ENCODE measurements around the gene ITIH1.
A peak's percentile ranks its signal among the peaks of the same experiment; 100 is the strongest.
"Not testable (repeated sequence)": the region's sequence is repeated elsewhere in the genome, so short reads cannot be mapped to it uniquely, and the experiment has no call there.

The ITIH1 gene

GRCh38 chr3:52777127-52777958 is at the start of gene ITIH1:
ITIH1 (plus strand) TSS chr3:52777599; CDS start chr3:52777616, 17 bp downstream.
- no peak for DNase-seq (ENCODE audit: low spot score)

GRCh38 chr3:52728753-52729152 is 48.6 kb upstream of the ITIH1 start:
- not testable (repeated sequence) for DNase-seq (ENCODE audit: low spot score)

DNA sequence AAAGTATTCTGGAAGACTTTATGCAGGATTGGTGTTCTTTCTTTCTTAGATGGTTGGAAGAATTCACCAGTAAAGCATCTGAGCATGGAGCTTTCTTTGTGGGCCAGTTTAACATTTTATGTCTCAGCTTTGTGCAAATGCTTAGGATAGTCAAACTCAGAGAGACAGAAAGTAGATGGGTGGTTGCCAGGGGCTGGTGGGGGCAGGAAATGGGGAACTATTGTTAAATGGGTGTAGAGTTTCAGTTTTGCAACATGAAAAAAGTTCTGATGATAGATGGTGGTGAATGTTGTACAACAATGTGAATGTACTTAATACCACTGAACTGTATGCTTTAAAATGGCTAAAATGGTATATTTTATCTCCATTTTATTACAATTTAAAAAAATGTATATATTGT is 46.7 kb upstream of the ITIH1 start:
- no peak for DNase-seq (ENCODE audit: low spot score)

GRCh38 chr3:52731590-52731989 is 45.8 kb upstream of the ITIH1 start:
- no peak for DNase-seq (ENCODE audit: low spot score)

DNA sequence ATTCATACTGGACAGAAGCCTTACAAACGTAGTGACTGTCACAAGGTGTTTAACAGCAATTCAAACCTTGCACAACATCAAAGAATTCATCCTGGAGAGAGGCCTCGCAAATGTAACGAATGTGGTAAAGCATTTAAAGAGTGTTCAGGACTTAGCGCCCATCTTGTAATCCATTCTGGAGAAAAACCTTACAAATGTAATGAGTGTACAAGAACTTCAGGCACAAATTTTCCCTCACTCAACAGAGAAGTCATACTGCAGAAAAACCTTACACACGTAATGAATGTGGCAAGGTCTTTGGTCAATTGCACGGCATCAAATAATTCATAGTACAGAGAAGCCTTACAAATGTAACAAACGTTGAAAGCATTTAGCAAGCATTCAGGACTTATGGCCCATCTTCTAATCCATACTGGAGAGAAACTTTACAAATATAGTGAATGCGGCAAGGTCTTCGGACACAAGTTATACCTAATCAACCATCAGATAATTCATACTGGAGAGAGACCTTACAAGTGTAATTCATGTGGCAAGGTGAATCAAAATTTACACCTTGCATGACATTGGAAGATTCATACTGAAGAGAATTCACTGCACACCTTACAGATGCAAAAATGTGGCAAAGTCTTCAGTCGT is 44.0 kb upstream of the ITIH1 start:
- no peak for DNase-seq (ENCODE audit: low spot score)

- no peak for DNase-seq (ENCODE audit: low spot score)
Observed at GRCh38 chr3:52739730-52740129, 37.7 kb upstream of the ITIH1 start.

- peak; percentile 47 for DNase-seq (ENCODE audit: low spot score)
Observed at GRCh38 chr3:52742418-52743041, 34.9 kb upstream of the ITIH1 start.

- no peak for DNase-seq (ENCODE audit: low spot score)
Observed at GRCh38 chr3:52743152-52743551, 34.2 kb upstream of the ITIH1 start.

GRCh38 chr3:52743721-52744120 is 33.7 kb upstream of the ITIH1 start:
- no peak for DNase-seq (ENCODE audit: low spot score)

- no peak for DNase-seq (ENCODE audit: low spot score)
Observed at GRCh38 chr3:52752045-52752660, 25.2 kb upstream of the ITIH1 start.

DNA sequence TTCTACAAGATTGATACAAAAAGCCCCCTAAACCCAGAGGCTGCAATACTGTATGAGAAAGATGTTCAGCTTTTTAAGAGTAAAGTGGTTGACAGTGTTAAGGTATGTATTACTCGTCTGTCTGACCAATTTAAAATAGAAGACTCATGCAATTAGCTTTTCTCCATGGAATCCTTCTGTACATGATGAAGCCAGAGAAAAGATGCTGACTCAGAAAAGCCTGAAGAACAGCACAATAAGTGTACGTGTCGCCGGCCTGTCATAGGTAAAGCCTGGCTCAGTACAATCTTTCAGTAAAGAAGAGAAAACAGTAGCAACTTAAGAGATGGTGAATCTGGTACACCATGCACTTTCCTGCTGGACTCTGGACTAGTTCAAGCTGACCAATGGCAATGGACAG is 23.0 kb upstream of the ITIH1 start:
- no peak for DNase-seq (ENCODE audit: low spot score)

GRCh38 chr3:52756141-52756540 is 21.3 kb upstream of the ITIH1 start:
- no peak for DNase-seq (ENCODE audit: low spot score)

DNA sequence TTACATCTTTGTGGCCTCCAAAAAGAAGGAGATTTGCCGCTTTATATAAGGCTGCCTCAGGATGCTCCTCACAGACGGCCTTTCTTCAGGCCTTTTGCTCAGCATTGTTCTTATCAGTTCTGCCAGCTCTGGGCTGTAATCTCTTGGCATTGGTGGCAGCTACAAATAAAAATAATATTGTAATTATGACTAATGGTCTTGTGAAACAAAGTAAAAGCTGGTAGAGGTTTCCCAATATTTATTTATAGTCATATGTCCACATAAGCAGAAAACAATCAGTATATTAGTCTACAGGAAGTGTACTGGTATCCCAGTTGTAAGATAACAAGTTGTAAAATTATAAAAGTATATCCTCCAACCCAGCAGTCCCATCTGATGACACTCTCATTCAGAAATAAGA is 13.9 kb upstream of the ITIH1 start:
- DNase-seq (ENCODE audit: low spot score) = no peak

- DNase-seq (ENCODE audit: low spot score) = peak; percentile 18
Observed at GRCh38 chr3:52769786-52770455, 7.5 kb upstream of the ITIH1 start.

DNA sequence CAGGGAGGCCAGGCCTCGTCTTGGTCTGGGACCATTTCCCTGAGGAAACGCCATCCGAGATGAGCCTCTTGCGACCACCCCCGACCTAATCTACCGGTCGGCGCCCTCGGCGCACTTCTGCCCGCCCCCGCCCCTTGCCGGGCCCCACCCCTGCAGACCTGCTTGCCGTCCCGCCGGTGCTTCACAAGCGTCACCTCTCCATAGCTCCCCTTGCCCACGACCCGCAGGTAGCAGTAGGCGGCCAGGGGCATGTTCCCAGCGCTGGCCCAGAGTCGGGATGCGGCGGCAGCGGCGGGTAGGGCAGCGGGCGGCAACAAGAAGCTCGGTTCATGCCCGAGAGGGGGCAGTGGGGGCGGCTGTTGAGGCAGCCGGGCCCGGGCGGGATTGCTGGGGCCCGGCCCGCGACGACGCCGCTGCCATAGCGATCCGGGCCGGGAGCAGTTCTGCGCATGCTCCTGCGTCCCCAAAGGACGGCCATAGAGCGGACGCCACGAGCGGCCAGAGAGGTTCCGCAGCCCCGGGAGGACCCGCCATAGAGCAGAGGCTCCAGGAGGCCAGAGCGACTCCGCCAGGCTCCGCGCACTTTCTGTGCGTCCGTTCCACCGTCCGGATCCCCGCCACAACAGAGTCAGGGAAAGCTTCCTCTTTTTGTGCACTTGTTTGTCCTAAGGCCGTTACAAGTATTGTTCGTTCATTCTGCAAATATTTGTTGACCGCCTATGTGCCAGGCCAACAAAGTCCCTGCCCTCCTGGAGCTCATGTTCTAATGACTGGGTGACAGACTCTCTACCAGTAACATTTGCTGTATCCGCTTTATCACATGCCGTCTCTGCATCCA is 6.7 kb upstream of the ITIH1 start, which contains the start of gene NEK4:
Gene NEK4, minus strand, starts transcription at position 445 of the 838 bp plus-strand sequence. Its CDS starts 194 bp downstream, at position 251.
- peak; percentile 93 for DNase-seq (ENCODE audit: low spot score)

DNA sequence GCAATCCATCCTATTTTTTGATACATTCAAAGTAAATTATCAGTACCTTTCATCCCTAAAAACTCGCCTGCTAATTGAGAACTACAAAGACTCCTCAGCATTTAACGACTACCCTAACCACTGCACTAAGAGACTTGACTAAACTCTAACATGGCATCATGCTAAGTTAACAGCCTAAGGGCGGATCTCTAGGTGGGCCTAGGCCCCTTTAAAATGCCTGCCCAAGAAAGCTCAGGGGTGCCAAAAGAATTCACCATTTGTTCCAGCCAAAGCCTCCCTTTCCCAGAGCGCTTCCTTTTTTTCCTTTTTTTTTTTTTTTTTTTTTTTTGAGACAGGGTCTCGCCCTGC is 6.1 kb upstream of the ITIH1 start:
- DNase-seq (ENCODE audit: low spot score) = no peak

- no peak for DNase-seq (ENCODE audit: low spot score)
Observed at GRCh38 chr3:52771702-52772101, 5.7 kb upstream of the ITIH1 start.

GRCh38 chr3:52773361-52774065 is 3.9 kb upstream of the ITIH1 start:
- DNase-seq (ENCODE audit: low spot score) = no peak

- no peak for DNase-seq (ENCODE audit: low spot score)
Observed at GRCh38 chr3:52774066-52774713, 3.2 kb upstream of the ITIH1 start.

Data from kidney tubule cell (primary cell).